H1 (cell line): ENCODE measurements around the gene ITGA3. TPM values are rescaled to one million over a fixed set of nuclear protein-coding genes. Genes with fewer than 3 reads are reported as not detected.

Experiments used
- CTCF ChIA-PET: fragments of 300-600 bp; sonication (Branson Sonifier 250); formaldehyde crosslinking; loops from one replicate; lab custom pipeline; 2021; ENCODE audit not compliant: partially characterized antibody; lab: Charles Lee
- POLR2A ChIA-PET: fragments of 300-600 bp; sonication (Branson Sonifier 250); formaldehyde crosslinking; loops from one replicate; lab custom pipeline; 2021; ENCODE audit warnings: inconsistent platforms; ENCODE audit not compliant: partially characterized antibody; lab: Charles Lee
- DNase-seq, 2 experiments: peaks; one replicate each; pipeline versions ENCODE4 v3.0.0 to v3.0.0-alpha.2; 2010 to 2022; ENCODE audit warnings: low spot score in 2 of 2, low read depth in 1 of 2, mixed read lengths in 1 of 2
- FAIRE-seq: peaks from 2 replicates; lab custom pipeline; 2011; peaks lifted over from hg19 to GRCh38; lab: Jason Lieb, UNC
- H2AFZ ChIP-seq: 2 replicates; pipeline ENCODE4 v1.8.1; 2012; ENCODE audit warnings: low read length, inconsistent platforms
- H2AK5ac ChIP-seq: 2 replicates; pipeline ENCODE4 v1.6.1; 2013; ENCODE audit warnings: low read depth, low read length
- H2BK120ac ChIP-seq: replicated peaks from 2 replicates; pipeline ENCODE3; 2013; ENCODE audit warnings: low read depth, low read length, inconsistent platforms
- H2BK12ac ChIP-seq: 2 replicates; pipeline ENCODE4 v1.6.1; 2013; ENCODE audit warnings: low read depth, low read length
- H2BK15ac ChIP-seq: 2 replicates; pipeline ENCODE4 v1.6.1; 2013; ENCODE audit warnings: low read length
- H2BK20ac ChIP-seq: 2 replicates; pipeline ENCODE4 v1.6.1; 2013; ENCODE audit warnings: low read length
- H2BK5ac ChIP-seq: 2 replicates; pipeline ENCODE4 v1.6.1; 2013; ENCODE audit warnings: low read depth, low read length
- H3K14ac ChIP-seq: 2 replicates; pipeline ENCODE4 v1.6.1; 2013; ENCODE audit warnings: inconsistent platforms; ENCODE audit not compliant: insufficient read length
- H3K18ac ChIP-seq: 2 replicates; pipeline ENCODE4 v1.6.1; 2013; ENCODE audit warnings: low read length; ENCODE audit errors: extremely low read depth
- H3K23ac ChIP-seq: 2 replicates; pipeline ENCODE4 v1.6.1; 2013; ENCODE audit warnings: inconsistent platforms; ENCODE audit not compliant: insufficient read length
- H3K23me2 ChIP-seq: 2 replicates; pipeline ENCODE4 v1.6.1; 2013; ENCODE audit warnings: low read depth, low read length
- H3K27ac ChIP-seq: 2 replicates; pipeline ENCODE4 v1.6.1; 2011; ENCODE audit warnings: low read depth, low read length, inconsistent platforms
- H3K27me3 ChIP-seq, 4 experiments: replicated peaks in 1 of 4; 1 replicate in 1 of 4; 2 replicates in 3 of 4; pipeline versions ENCODE4 v1.6.1 to v1.8.1; 2011 to 2013; ENCODE audit warnings: low read length in 3 of 4, mild to moderate bottlenecking in 3 of 4, inconsistent platforms in 2 of 4, mixed read lengths in 2 of 4, moderate library complexity in 1 of 4; ENCODE audit not compliant: control insufficient read depth in 3 of 4, insufficient read depth in 3 of 4; ENCODE audit errors: extremely low read depth in 1 of 4
- H3K36me3 ChIP-seq, 4 experiments: 2 replicates each; pipeline versions ENCODE4 v1.6.1 to v1.8.1; 2011 to 2013; ENCODE audit warnings: mild to moderate bottlenecking in 4 of 4, low read length in 3 of 4, moderate library complexity in 2 of 4, control low read depth in 1 of 4, inconsistent platforms in 1 of 4; ENCODE audit not compliant: insufficient read depth in 4 of 4, control insufficient read depth in 2 of 4
- H3K4ac ChIP-seq: replicated peaks from 2 replicates; pipeline ENCODE3; 2013; ENCODE audit warnings: low read length, low read depth, mixed read lengths, inconsistent platforms; ENCODE audit not compliant: insufficient read length
- H3K4me1 ChIP-seq, 4 experiments: replicated peaks in 1 of 4; 1 replicate in 1 of 4; 2 replicates in 3 of 4; pipeline versions ENCODE4 v1.6.1 to v1.8.1; 2011 to 2013; ENCODE audit warnings: low read length in 3 of 4, inconsistent platforms in 2 of 4, mixed read lengths in 1 of 4; ENCODE audit not compliant: insufficient read depth in 4 of 4, control insufficient read depth in 3 of 4
- H3K4me2 ChIP-seq, 2 experiments: 2 replicates each; pipeline versions ENCODE4 v1.6.1 to v1.8.1; 2011 to 2013; ENCODE audit warnings: low read depth in 2 of 2, low read length in 2 of 2, control low read depth in 1 of 2, inconsistent platforms in 1 of 2, mild to moderate bottlenecking in 1 of 2; ENCODE audit not compliant: insufficient read depth in 1 of 2
- H3K4me3 ChIP-seq, 4 experiments: fragments of 200-600, 300-600 bp in 1 of 4; sonication (generic), shearing (Covaris generic), sonication (Bioruptor Twin) in 1 of 4; 2 replicates each; pipeline versions ENCODE4 v1.5.1 to v1.8.1; 2011 to 2016; ENCODE audit warnings: low read length in 4 of 4, low read depth in 3 of 4, control low read depth in 2 of 4, inconsistent platforms in 2 of 4, mild to moderate bottlenecking in 2 of 4, mixed read lengths in 1 of 4, moderate library complexity in 1 of 4; ENCODE audit not compliant: insufficient read depth in 2 of 4; ENCODE audit errors: extremely low read depth in 1 of 4
- H3K56ac ChIP-seq: replicated peaks from 2 replicates; pipeline ENCODE3; 2013; ENCODE audit warnings: low read depth, mild to moderate bottlenecking, mixed read lengths, low read length, inconsistent platforms; ENCODE audit not compliant: insufficient read length
- H3K79me1 ChIP-seq: 2 replicates; pipeline ENCODE4 v1.6.1; 2013; ENCODE audit warnings: low read depth, low read length, control low read depth
- H3K79me2 ChIP-seq, 2 experiments: 2 replicates each; pipeline versions ENCODE4 v1.6.1 to v1.8.1; 2012 to 2013; ENCODE audit warnings: low read length in 2 of 2, mild to moderate bottlenecking in 2 of 2, inconsistent platforms in 1 of 2; ENCODE audit not compliant: insufficient read depth in 2 of 2, control insufficient read depth in 1 of 2
- H3K9ac ChIP-seq, 4 experiments: replicated peaks in 1 of 4; 1 replicate in 1 of 4; 2 replicates in 3 of 4; pipeline versions ENCODE4 v1.6.1 to v1.8.1; 2011 to 2013; ENCODE audit warnings: low read depth in 3 of 4, low read length in 3 of 4, control low read depth in 2 of 4, mild to moderate bottlenecking in 2 of 4, moderate library complexity in 2 of 4, inconsistent platforms in 1 of 4; ENCODE audit errors: extremely low read depth in 1 of 4
- H3K9me3 ChIP-seq, 2 experiments: 2 replicates each; pipeline versions ENCODE4 v1.6.1 to v1.8.1; 2012 to 2013; ENCODE audit warnings: mild to moderate bottlenecking in 2 of 2, moderate library complexity in 2 of 2, control low read depth in 1 of 2, inconsistent platforms in 1 of 2, low read depth in 1 of 2, low read length in 1 of 2, mixed read lengths in 1 of 2; ENCODE audit not compliant: insufficient read depth in 2 of 2
- H4K20me1 ChIP-seq, 2 experiments: replicated peaks in 1 of 2; 2 replicates each; pipeline versions ENCODE3 to v1.8.1; 2011 to 2013; ENCODE audit warnings: inconsistent platforms in 2 of 2, low read length in 2 of 2, mild to moderate bottlenecking in 1 of 2; ENCODE audit not compliant: insufficient read depth in 2 of 2, control insufficient read depth in 1 of 2
- H4K5ac ChIP-seq: 2 replicates; pipeline ENCODE4 v1.6.1; 2013; ENCODE audit warnings: low read length, low read depth, mixed read lengths, inconsistent platforms; ENCODE audit not compliant: insufficient read length
- H4K8ac ChIP-seq: 2 replicates; pipeline ENCODE4 v1.8.0; 2013; ENCODE audit warnings: mild to moderate bottlenecking, moderate library complexity, low read length, inconsistent platforms; ENCODE audit not compliant: insufficient read depth; ENCODE audit errors: extremely low read depth
- H4K91ac ChIP-seq: replicated peaks from 2 replicates; pipeline ENCODE3; 2013; ENCODE audit warnings: low read length, mixed read lengths, inconsistent platforms; ENCODE audit not compliant: insufficient read length
- FOSL1 ChIP-seq: IDR thresholded peaks from 2 replicates; pipeline ENCODE4 v1.6.1; 2011; ENCODE audit warnings: mild to moderate bottlenecking, low read depth, low read length, moderate library complexity; ENCODE audit not compliant: insufficient read depth
- HDAC2 ChIP-seq, 2 experiments: fragments of 300-600 bp in 1 of 2; sonication (generic) in 1 of 2; IDR thresholded peaks; 2 replicates each; pipeline ENCODE4 v1.6.1; 2011 to 2012; ENCODE audit warnings: low read depth in 2 of 2, low read length in 2 of 2, mild to moderate bottlenecking in 2 of 2, moderate library complexity in 2 of 2, borderline replicate concordance in 1 of 2, inconsistent platforms in 1 of 2
- WGBS, 2 experiments: shearing (Covaris generic) in 1 of 2; methylation state at CpG; one replicate each; pipeline versions ENCODE4 v1.1.6 to v1.1.7; 2013 to 2015; ENCODE audit warnings: low lambda C conversion rate in 2 of 2, mixed read lengths in 2 of 2, inconsistent platforms in 1 of 2, low coverage in 1 of 2, missing lambda C conversion rate in 1 of 2; ENCODE audit not compliant: insufficient replicate concordance in 2 of 2, insufficient coverage in 1 of 2, insufficient read length in 1 of 2; ENCODE audit errors: extremely low coverage in 1 of 2, missing lambda C conversion rate in 1 of 2; 5-methylcytosine and 5-hydroxymethylcytosine counted together
- polyA plus RNA-seq, 7 experiments: library from polyadenylated mRNA; depleted of rRNA in 3 of 7; stranded (reverse) in 5 of 7; unstranded in 2 of 7; fragments of >200 nt in 5 of 7; fragments of 200-250 nt in 2 of 7; gene quantifications; 1 replicate in 5 of 7; 2 replicates in 1 of 7; 4 replicates in 1 of 7; pipeline versions ENCODE4 v1.2.1 to v1.2.3, GENCODE V29; 2011 to 2013; ENCODE audit warnings: missing spikeins in 2 of 7, mixed read lengths in 2 of 7
- total RNA-seq: library from RNA; stranded (reverse); fragmentation: NEBNext Ultra II Directional; extraction: Animal tissue kit (Norgen Biotek cat#: 25700); gene quantifications from 2 replicates; pipeline ENCODE4 v1.2.1, GENCODE V29; 2021

The ITGA3 gene
- total and polyA plus RNA-seq, 2 of the 8 experiments (the other 6 are each of a cell fraction or from before 2014, with no cell fraction given) = 24.0 to 24.2 TPM

GRCh38 chr17:50127697-50128361 lies 71.9 kb downstream of the ITGA3 start:
- H3K4ac ChIP-seq = peak overlapping the region; percentile 25
- peak overlapping the region; percentile 5 for H2BK12ac ChIP-seq
- no peaks in the 10 kb centered on the region for H3K79me1 ChIP-seq
- H4K5ac ChIP-seq = peak overlapping the region; percentile 2
- peaks cover 7 to 30% (median 26%) of the 10 kb centered on the region in 4 experiments for H3K4me1 ChIP-seq
- H3K27me3 ChIP-seq = peaks cover 0 to 11% (median 2%) of the 10 kb centered on the region in 4 experiments; a peak in 4 of 7 replicates
- H4K8ac ChIP-seq = no peak overlapping the region
- H2BK120ac ChIP-seq = peak overlapping the region; percentile 17
- peak overlapping the region; percentile 41; the same call in 1 of the 2 replicates for H2BK5ac ChIP-seq
- H4K20me1 ChIP-seq = no peaks in the 10 kb centered on the region
- H3K27ac ChIP-seq = peak overlapping the region; percentile 6
- H4K91ac ChIP-seq = peak overlapping the region; percentile 50
- H3K23me2 ChIP-seq = peaks cover 20% of the 10 kb centered on the region
- H3K9me3 ChIP-seq = no peaks in the 10 kb centered on the region
- peak; percentile 7 for FAIRE-seq
- TF ChIP-seq FOSL1 (peak; percentile 80), HDAC2 (IDR thresholded peaks at IDR 0.05; ENCODE audit: borderline replicate concordance in 1 of 2, low read depth in 2 of 2, low read length in 2 of 2) (no peak)
- peak overlapping the region; percentile 90 for H2BK20ac ChIP-seq
- no peaks in the 10 kb centered on the region for H3K36me3 ChIP-seq
- H3K56ac ChIP-seq = no peak overlapping the region
- no peak overlapping the region for H3K14ac ChIP-seq
- CTCF ChIA-PET = interaction anchor here (0.8 to 23.0 kb wide), 6 partner anchors 9 to 34 kb away, joined by 3 to 412 read pairs (median 21); partner anchors contain the start of genes PDK2 and PPP1R9B
- peak overlapping the region in 1 of 4 experiments; percentile 97; a peak in 1 of 8 replicates for H3K4me3 ChIP-seq
- POLR2A ChIA-PET = interaction anchor here (0.8 to 3.5 kb wide), 10 partner anchors 9 to 50 kb away, joined by 3 to 13 read pairs (median 4); no protein-coding TSS in a partner anchor
- H3K9ac ChIP-seq = no peak overlapping the region
- WGBS, 2 experiments = 61% methylated on average over 6 of the region's 6 CpGs; no CpG with 5 or more reads in 1 of the 2 experiments
- peak overlapping the region; percentile 70 to 92 for H3K4me2 ChIP-seq
- H3K79me2 ChIP-seq = no peaks in the 10 kb centered on the region
- no peak for DNase-seq
- H3K23ac ChIP-seq = no peak overlapping the region
- peak overlapping the region; percentile 49; the same call in 1 of the 2 replicates for H3K18ac ChIP-seq
- 0 out of 2 replicates have a peak overlapping the region, but pooled peaks have one; percentile 19 for H2BK15ac ChIP-seq
- no peak overlapping the region for H2AK5ac ChIP-seq
- no peak overlapping the region for H2AFZ ChIP-seq
